Pancreas (tissue), 10 donors: ENCODE data around the gene PRR5. TPM values are rescaled to one million over a fixed set of nuclear protein-coding genes. Genes with fewer than 3 reads are reported as not detected.
A peak's percentile ranks its signal among the peaks of the same experiment; 100 is the strongest.

Experiments used
- ATAC-seq, 4 donors: fragments of 200-7000 bp; cut with Tn5 transposase; one replicate each; pipeline versions ENCODE4 v1.8.0 to v1.9.1; 2020; ENCODE audit warnings: mild to moderate bottlenecking in 4 of 4, moderate library complexity in 4 of 4
- DNase-seq, 6 donors: peaks; one replicate each; pipeline ENCODE4 v3.0.0-alpha.2; 2020
- FAIRE-seq: peaks from 2 replicates; lab custom pipeline; 2012; peaks lifted over from hg19 to GRCh38; lab: Jason Lieb, UNC
- H3K27ac ChIP-seq, 4 donors: fragments of 200-600 bp; sonication (generic); 1 replicate in 3 of 4; 2 replicates in 1 of 4; pipeline versions ENCODE4 v1.5.0 to v1.8.0; 2020
- H3K27me3 ChIP-seq, 4 donors: fragments of 200-600 bp; one replicate each; pipeline ENCODE4 v1.8.0; 2021
- H3K36me3 ChIP-seq, 3 donors: fragments of 200-600 bp; sonication (generic) in 1 of 3; one replicate each; pipeline versions ENCODE4 v1.5.0 to v1.8.0; 2020 to 2021
- H3K4me1 ChIP-seq, 3 donors: fragments of 200-600 bp; one replicate each; pipeline ENCODE4 v1.8.0; 2021
- H3K4me3 ChIP-seq, 4 donors: fragments of 200-600 bp; sonication (generic) in 2 of 4; one replicate each; pipeline versions ENCODE4 v1.5.0 to v1.8.0; 2020 to 2021
- H3K9me3 ChIP-seq, 4 donors: fragments of 200-600 bp; one replicate each; pipeline ENCODE4 v1.8.0; 2021
- CTCF ChIP-seq, 4 donors: fragments of 200-600 bp; sonication (generic) in 3 of 4; IDR thresholded peaks; one replicate each; pipeline versions ENCODE4 v1.5.0 to v1.8.0; 2021; ENCODE audit warnings: antibody characterized with exemption in 4 of 4
- WGBS, 2 donors: extraction: QIAGEN DNeasy Blood & Tissue Kit; methylation state at CpG; one replicate each; pipeline ENCODE4 v1.1.7; 2013; 5-methylcytosine and 5-hydroxymethylcytosine counted together
- intact Hi-C, 3 donors: fragments of 100-400 bp; cut with DNase I; formaldehyde crosslinking; loops; one replicate each; pipeline versions ENCODE4 v1.11.1 to v1.14.2; 2022
- polyA plus RNA-seq, 2 donors: library from polyadenylated mRNA; stranded (reverse); fragments of 200-250 nt; gene quantifications; one replicate each; pipeline ENCODE4 v1.2.3, GENCODE V29; 2013
- total RNA-seq, 6 donors: library from RNA; stranded (reverse); fragmentation: NEBNext Ultra II Directional in 4 of 6; extraction: Animal tissue kit (Norgen Biotek cat#: 25700) in 4 of 6; gene quantifications; one replicate each; pipeline versions ENCODE4 v1.2.1 to v1.2.4, GENCODE V29; 2021 to 2023
- donor health status: healthy with polysubstance abuse.
- donor health status: DM: no; HTN: no; CAD: no; lungs with moderate emphysema.
- donor health status: DM: no; HTN: no; CAD: no.
- donor health status: control.
- donor health status: control.
- donor health status: Bipolar disorder and iron deficiency.
- donor health status: DM: yes; HTN: yes; CAD: no.
- donor health status: DM: no; HTN: no; CAD: no.
- donor health status: DM: no; HTN: no; CAD: no.
- donor health status: DM: yes; HTN: yes; CAD: no.

Gene PRR5
- total and polyA plus RNA-seq, 8 donors, result 7.0 to 23.0 (median 10.1) TPM

- Histone ChIP-seq H3K36me3 (no peaks in the 10 kb centered on the region), H3K27me3 (no peaks in the 10 kb centered on the region), H3K4me1 (no peaks in the 10 kb centered on the region), H3K9me3 (no peaks in the 10 kb centered on the region), H3K27ac (no peak overlapping the region), H3K4me3 (no peak overlapping the region)
- WGBS, 2 donors, result 79 to 88% methylated on average over 8 to 9 of the region's 9 CpGs
- DNase-seq, result no peak
- no peak for TF ChIP-seq CTCF (IDR thresholded peaks at IDR 0.05)
- ATAC-seq, result no peak
- FAIRE-seq, result no peak
- intact Hi-C loops, result loop anchor here in 1 of 3 donors (10.0 kb wide), 1 partner anchor 401 kb away; no protein-coding TSS in a partner anchor
Measured at GRCh38 chr22:44693756-44694155, 8.2 kb upstream of the PRR5 start.

- 21 to 22% methylated on average over 22 of the region's 22 CpGs for WGBS, 2 donors
- Histone ChIP-seq H3K4me3 (no peak overlapping the region), H3K27me3 (no peaks in the 10 kb centered on the region), H3K36me3 (no peaks in the 10 kb centered on the region), H3K4me1 (no peaks in the 10 kb centered on the region), H3K9me3 (no peaks in the 10 kb centered on the region), H3K27ac (no peak overlapping the region)
- peak; percentile 75 to 89 (median 88) for TF ChIP-seq CTCF (IDR thresholded peaks at IDR 0.05)
- intact Hi-C loops, result loop anchor here in 2 of 3 donors (2.0 to 10.0 kb wide), 3 partner anchors 35 to 397 kb away; no protein-coding TSS in a partner anchor
- FAIRE-seq (no peak), DNase-seq (peak; percentile 64 to 96 (median 86)), ATAC-seq (peak; percentile 51 to 75 (median 67))
Measured at GRCh38 chr22:44697423-44698141, 4.4 kb upstream of the PRR5 start.

GRCh38 chr22:44698531-44699421, 3.2 kb upstream of the PRR5 start:
- intact Hi-C loops, result loop anchor here in 2 of 3 donors (2.0 to 10.0 kb wide), 3 partner anchors 34 to 396 kb away; no protein-coding TSS in a partner anchor
- Histone ChIP-seq H3K4me3 (no peak overlapping the region), H3K4me1 (peaks cover 0 to 3% (median 0%) of the 10 kb centered on the region in 3 donors), H3K27me3 (no peaks in the 10 kb centered on the region), H3K27ac (no peak overlapping the region), H3K36me3 (no peaks in the 10 kb centered on the region), H3K9me3 (no peaks in the 10 kb centered on the region)
- DNase-seq (peak in 1 of 6 donors; percentile 60), FAIRE-seq (no peak), ATAC-seq (no peak)
- 75 to 81% methylated on average over 23 of the region's 23 CpGs for WGBS, 2 donors
- TF ChIP-seq CTCF (IDR thresholded peaks at IDR 0.05), result no peak

GRCh38 chr22:44700456-44700855, 1.5 kb upstream of the PRR5 start:
- Histone ChIP-seq H3K9me3 (no peaks in the 10 kb centered on the region), H3K4me3 (no peak overlapping the region), H3K27ac (no peak overlapping the region), H3K27me3 (no peaks in the 10 kb centered on the region), H3K36me3 (no peaks in the 10 kb centered on the region), H3K4me1 (peaks cover 0 to 3% (median 0%) of the 10 kb centered on the region in 3 donors)
- FAIRE-seq, result no peak
- TF ChIP-seq CTCF (IDR thresholded peaks at IDR 0.05), result no peak
- no peak for ATAC-seq
- intact Hi-C loops, result no loop called here
- 83 to 86% methylated on average over 6 of the region's 6 CpGs for WGBS, 2 donors
- no peak for DNase-seq
